Activated T-cell treated with anti-CD3 and anti-CD28 coated beads for 48 hours (primary cell): ENCODE results near the gene TTC21B.

Source experiments
- DNase-seq: peaks from one replicate; pipeline ENCODE4 v3.0.0-alpha.2; 2020; ENCODE audit warnings: low read depth

Gene TTC21B

GRCh38 chr2:165835363-165835762, 118.2 kb downstream of the TTC21B start:
- DNase-seq: no peak

GRCh38 chr2:165833156-165833555, 120.4 kb downstream of the TTC21B start:
- DNase-seq: no peak

- no peak for DNase-seq
These were observed 125.7 kb downstream of the TTC21B start for GRCh38 chr2:165827921-165828276.

- DNase-seq: no peak
These were observed 126.3 kb downstream of the TTC21B start for GRCh38 chr2:165827016-165827920.

GRCh38 chr2:165825041-165825440, 128.5 kb downstream of the TTC21B start:
- no peak for DNase-seq
